Activated CD4-positive, alpha-beta T cell treated with anti-CD3 and anti-CD28 coated beads for 48 hours (primary cell): ENCODE data around the gene ACVRL1.
A peak's percentile ranks its signal among the peaks of the same experiment; 100 is the strongest.

Experiments used
- DNase-seq: peaks from one replicate; pipeline ENCODE4 v3.0.0-alpha.2; 2020

The ACVRL1 gene

GRCh38 chr12:51917746-51918453 is 10.6 kb downstream of the ACVRL1 start:
- no peak for DNase-seq

GRCh38 chr12:51920046-51920445 is 12.7 kb downstream of the ACVRL1 start:
- no peak for DNase-seq

GRCh38 chr12:51921017-51921725 is 13.9 kb downstream of the ACVRL1 start:
- no peak for DNase-seq

GRCh38 chr12:51922146-51922545 is 14.8 kb downstream of the ACVRL1 start:
- DNase-seq = no peak

GRCh38 chr12:51922762-51923505 is 15.6 kb downstream of the ACVRL1 start:
- no peak for DNase-seq

- peak; percentile 69 for DNase-seq
Observed at GRCh38 chr12:51923506-51924365, 16.4 kb downstream of the ACVRL1 start.

GRCh38 chr12:51924551-51925319 is 17.4 kb downstream of the ACVRL1 start:
- no peak for DNase-seq

- no peak for DNase-seq
Observed at GRCh38 chr12:51925346-51926063, 18.2 kb downstream of the ACVRL1 start.

GRCh38 chr12:51926064-51926632 is 18.8 kb downstream of the ACVRL1 start:
- no peak for DNase-seq

- DNase-seq = peak; percentile 74
Observed at GRCh38 chr12:51926718-51927117, 19.4 kb downstream of the ACVRL1 start.

GRCh38 chr12:51932218-51933076 is 25.1 kb downstream of the ACVRL1 start:
- no peak for DNase-seq

GRCh38 chr12:51934080-51934479 is 26.8 kb downstream of the ACVRL1 start:
- no peak for DNase-seq

- no peak for DNase-seq
Observed at GRCh38 chr12:51937926-51938325, 30.6 kb downstream of the ACVRL1 start.

GRCh38 chr12:51938726-51939125 is 31.4 kb downstream of the ACVRL1 start:
- no peak for DNase-seq

GRCh38 chr12:51941011-51941581 is 33.8 kb downstream of the ACVRL1 start:
- DNase-seq = no peak

GRCh38 chr12:51941604-51942003 is 34.3 kb downstream of the ACVRL1 start:
- DNase-seq = no peak

GRCh38 chr12:51942056-51942455 is 34.8 kb downstream of the ACVRL1 start:
- DNase-seq = no peak

GRCh38 chr12:51942501-51943000 is 35.2 kb downstream of the ACVRL1 start:
- no peak for DNase-seq

- DNase-seq = no peak
Observed at GRCh38 chr12:51943346-51943745, 36.0 kb downstream of the ACVRL1 start.
